ENCODE results near the gene JTB. TPM values are rescaled to one million over a fixed set of nuclear protein-coding genes. Genes with fewer than 3 reads are reported as not detected.

JTB gene
- total and polyA plus RNA-seq, 8 donors = 82.6 to 180 (median 100) TPM

- WGBS, 2 donors = 29 to 34% methylated on average over 6 of the region's 6 CpGs
- ATAC-seq = no peak
- H3K36me3 ChIP-seq = peaks cover 0 to 13% (median 4%) of the 10 kb centered on the region in 3 donors
- no peak for TF ChIP-seq CTCF (IDR thresholded peaks at IDR 0.05)
- H3K9me3 ChIP-seq = no peaks in the 10 kb centered on the region
- no peaks in the 10 kb centered on the region for H3K27me3 ChIP-seq
- H3K4me3 ChIP-seq = peak overlapping the region; percentile 67 to 91 (median 78)
- H3K27ac ChIP-seq = peak overlapping the region in 2 of 4 donors; percentile 67 to 91
- DNase-seq = peak in 1 of 6 donors; percentile 9
- peaks cover 5 to 22% (median 5%) of the 10 kb centered on the region in 3 donors for H3K4me1 ChIP-seq
- no peak for FAIRE-seq
- intact Hi-C loops (cut with DNase I) = no loop called here
Observed at GRCh38 chr1:153956997-153957715, 20.3 kb downstream of the JTB start.

GRCh38 chr1:153954826-153955225, 22.6 kb downstream of the JTB start:
- TF ChIP-seq CTCF (IDR thresholded peaks at IDR 0.05) = no peak
- Histone ChIP-seq H3K27me3 (no peaks in the 10 kb centered on the region), H3K36me3 (peaks cover 0 to 28% (median 6%) of the 10 kb centered on the region in 3 donors), H3K4me3 (no peak overlapping the region), H3K4me1 (peaks cover 0 to 13% (median 4%) of the 10 kb centered on the region in 3 donors), H3K9me3 (no peaks in the 10 kb centered on the region), H3K27ac (no peak overlapping the region)
- no peak for FAIRE-seq
- 90 to 95% methylated on average over 10 of the region's 10 CpGs for whole genome bisulfite sequencing, 2 donors
- intact Hi-C loops (cut with DNase I) = no loop called here
- DNase-seq = peak in 1 of 6 donors; percentile 55
- no peak for ATAC-seq

- peak in 1 of 6 donors; percentile 9 for DNase-seq
- TF ChIP-seq CTCF (IDR thresholded peaks at IDR 0.05) = no peak
- Histone ChIP-seq H3K4me3 (no peak overlapping the region), H3K27me3 (no peaks in the 10 kb centered on the region), H3K9me3 (no peaks in the 10 kb centered on the region), H3K4me1 (peaks cover 0 to 13% (median 4%) of the 10 kb centered on the region in 3 donors), H3K27ac (no peak overlapping the region), H3K36me3 (peaks cover 0 to 28% (median 6%) of the 10 kb centered on the region in 3 donors)
- no peak for FAIRE-seq
- 71% methylated on average over 4 of the region's 4 CpGs for WGBS, 2 donors
- no peak for ATAC-seq
- intact Hi-C loops (cut with DNase I) = no loop called here
Observed at GRCh38 chr1:153953859-153954365, 23.6 kb downstream of the JTB start.

- no peaks in the 10 kb centered on the region for H3K9me3 ChIP-seq
- FAIRE-seq (no peak), DNase-seq (peak in 1 of 6 donors; percentile 52), ATAC-seq (no peak)
- H3K27me3 ChIP-seq = no peaks in the 10 kb centered on the region
- no peak for TF ChIP-seq CTCF (IDR thresholded peaks at IDR 0.05)
- no peak overlapping the region for H3K27ac ChIP-seq
- peaks cover 0 to 39% (median 6%) of the 10 kb centered on the region in 3 donors for H3K36me3 ChIP-seq
- intact Hi-C loops (cut with DNase I) = no loop called here
- peaks cover 0 to 7% (median 0%) of the 10 kb centered on the region in 3 donors for H3K4me1 ChIP-seq
- WGBS, 2 donors = 87 to 91% methylated on average over 2 of the region's 2 CpGs
- no peak overlapping the region for H3K4me3 ChIP-seq
Observed at GRCh38 chr1:153951801-153952200, 25.7 kb downstream of the JTB start.

GRCh38 chr1:153951183-153951582, 26.3 kb downstream of the JTB start:
- DNase-seq (peak in 1 of 6 donors; percentile 34), ATAC-seq (no peak), FAIRE-seq (no peak)
- Histone ChIP-seq H3K4me1 (peaks cover 0 to 3% (median 0%) of the 10 kb centered on the region in 3 donors), H3K27ac (no peak overlapping the region), H3K36me3 (peaks cover 0 to 39% (median 6%) of the 10 kb centered on the region in 3 donors), H3K27me3 (no peaks in the 10 kb centered on the region), H3K9me3 (no peaks in the 10 kb centered on the region), H3K4me3 (no peak overlapping the region)
- WGBS, 2 donors = 90 to 92% methylated on average over 11 of the region's 11 CpGs
- intact Hi-C loops (cut with DNase I) = no loop called here
- TF ChIP-seq CTCF (IDR thresholded peaks at IDR 0.05) = no peak
